Body of pancreas (tissue), 4 donors: ENCODE measurements around the gene GUCY1B1. TPM values are rescaled to one million over a fixed set of nuclear protein-coding genes. Genes with fewer than 3 reads are reported as not detected.
A peak's percentile ranks its signal among the peaks of the same experiment; 100 is the strongest.

Experiments used
- ATAC-seq: fragments of 150-250 bp; one replicate; pipeline ENCODE4 v1.9.1; 2016
- DNase-seq, 4 donors: peaks; one replicate each; pipeline ENCODE4 v3.0.0-alpha.2; 2019
- H3K27ac ChIP-seq, 4 donors: fragments of 200-600 bp; sonication (generic); 1 replicate in 3 of 4; 2 replicates in 1 of 4; pipeline versions ENCODE4 v1.5.1 to v1.6.1; 2016 to 2019; ENCODE audit warnings: mild to moderate bottlenecking in 1 of 4, mixed read lengths in 1 of 4, moderate library complexity in 1 of 4
- H3K27me3 ChIP-seq, 2 donors: fragments of 200-600 bp; sonication (generic); one replicate each; pipeline ENCODE4 v1.6.0; 2016; ENCODE audit warnings: mild to moderate bottlenecking in 1 of 2
- H3K36me3 ChIP-seq, 2 donors: fragments of 200-600 bp; sonication (generic); replicated peaks in 1 of 2; 2 replicates each; pipeline ENCODE4 v1.5.1; 2016; ENCODE audit warnings: low read depth in 2 of 2; ENCODE audit not compliant: insufficient read depth in 1 of 2
- H3K4me1 ChIP-seq: fragments of 200-600 bp; sonication (generic); one replicate; pipeline ENCODE4 v1.6.0; 2016
- H3K4me3 ChIP-seq, 2 donors: fragments of 200-600 bp; sonication (generic); 1 replicate in 1 of 2; 2 replicates in 1 of 2; pipeline ENCODE4 v1.5.1; 2016 to 2019
- H3K9me3 ChIP-seq, 3 donors: fragments of 200-600 bp; sonication (generic); 1 replicate in 2 of 3; 2 replicates in 1 of 3; pipeline ENCODE4 v1.5.1; 2016
- CTCF ChIP-seq, 7 experiments: fragments of 450-650 bp in 4 of 7; fragments of 200-600 bp in 3 of 7; sonication (generic) in 3 of 7; IDR thresholded peaks; one replicate each; pipeline ENCODE4 v1.5.1; 2016 to 2019; ENCODE audit warnings: antibody characterized with exemption in 7 of 7
- POLR2A ChIP-seq, 3 donors: fragments of 450-650 bp; IDR thresholded peaks; one replicate each; pipeline ENCODE4 v1.6.1; 2016; ENCODE audit warnings: antibody characterized with exemption in 3 of 3, mild to moderate bottlenecking in 2 of 3
- WGBS, 2 donors: methylation state at CpG; one replicate each; pipeline ENCODE4 v1.1.5; 2017; 5-methylcytosine and 5-hydroxymethylcytosine counted together
- intact Hi-C: fragments of 100-400 bp; cut with DNase I; formaldehyde crosslinking; loops from one replicate; pipeline ENCODE4 v1.15.1; 2023
- total RNA-seq, 2 donors: library from RNA; depleted of rRNA; stranded (reverse); fragments of >200 nt; gene quantifications; one replicate each; pipeline ENCODE4 v1.1.0, GENCODE V29; 2016

The GUCY1B1 gene
- total RNA-seq, 2 donors from 2014 or later: 9.6 to 11.9 TPM

DNA sequence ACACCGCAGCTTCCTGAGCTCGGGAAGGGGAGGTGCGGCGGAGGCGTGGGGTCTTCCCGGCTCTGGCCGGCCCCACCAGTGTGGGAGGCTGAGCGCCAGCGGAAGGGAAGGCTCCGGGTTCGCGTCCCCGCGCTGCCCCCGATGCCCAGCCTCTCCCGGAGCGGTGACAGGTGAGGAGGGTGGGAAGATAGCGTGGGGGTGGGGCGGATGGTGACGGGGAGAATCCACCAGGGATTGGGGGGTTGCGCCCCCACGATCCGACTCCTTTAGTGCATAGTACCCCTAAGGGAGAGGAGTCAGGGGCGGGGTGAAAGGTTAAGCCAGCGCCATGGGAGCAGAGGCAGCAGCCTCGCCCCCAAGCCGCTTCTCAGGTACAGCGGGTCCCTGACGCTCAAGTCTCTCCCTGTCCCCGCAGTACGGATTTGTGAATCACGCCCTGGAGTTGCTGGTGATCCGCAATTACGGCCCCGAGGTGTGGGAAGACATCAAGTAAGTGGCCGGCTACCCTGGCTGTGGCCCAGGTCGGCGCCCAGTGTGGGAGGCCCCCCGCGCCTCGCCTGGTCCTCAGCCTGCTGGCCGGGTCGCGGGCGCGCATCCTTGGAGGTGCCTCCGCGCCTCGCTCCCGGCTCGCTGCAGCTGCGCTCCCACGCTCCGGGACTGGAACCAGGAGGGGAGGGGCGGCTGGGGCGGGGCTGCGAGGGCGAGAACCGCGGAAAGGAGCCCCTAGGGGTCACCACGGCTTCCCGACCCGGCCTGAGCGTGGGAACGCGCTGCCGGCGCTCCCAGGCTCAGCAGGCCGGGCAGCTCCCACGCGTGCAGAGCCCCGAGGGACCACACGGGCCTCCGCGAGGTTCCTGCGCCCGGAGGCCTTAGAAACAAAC lies 791 bp downstream of the GUCY1B1 start:
- WGBS, 2 donors: 0% methylated on average over 10 to 70 of the region's 77 CpGs
- H3K27ac ChIP-seq: peak overlapping the region; percentile 70 to 88 (median 82)
- H3K36me3 ChIP-seq: no peaks in the 10 kb centered on the region
- H3K27me3 ChIP-seq: no peaks in the 10 kb centered on the region
- peak; percentile 52 to 68 (median 56) for DNase-seq
- intact Hi-C loops: loop anchor here (5.0 kb wide), 1 partner anchor 77 kb away; no protein-coding TSS in a partner anchor
- TF ChIP-seq POLR2A (IDR thresholded peaks at IDR 0.05): no peak
- TF ChIP-seq CTCF (IDR thresholded peaks at IDR 0.05): peak in 5 of 7 experiments; percentile 7 to 19 (median 11)
- ATAC-seq: peak; percentile 51
- H3K4me3 ChIP-seq: peak overlapping the region; percentile 51 to 69
- H3K9me3 ChIP-seq: no peaks in the 10 kb centered on the region
- H3K4me1 ChIP-seq: no peaks in the 10 kb centered on the region

- H3K4me1 ChIP-seq: no peaks in the 10 kb centered on the region
- H3K36me3 ChIP-seq: no peaks in the 10 kb centered on the region
- H3K27me3 ChIP-seq: no peaks in the 10 kb centered on the region
- TF ChIP-seq POLR2A (IDR thresholded peaks at IDR 0.05) (no peak), CTCF (IDR thresholded peaks at IDR 0.05) (no peak)
- H3K27ac ChIP-seq: no peak overlapping the region
- ATAC-seq: no peak
- H3K9me3 ChIP-seq: no peaks in the 10 kb centered on the region
- no peak for DNase-seq
- WGBS, 2 donors: 89% methylated on average over 3 of the region's 3 CpGs
- intact Hi-C loops: no loop called here
- H3K4me3 ChIP-seq: no peak overlapping the region
Observed at GRCh38 chr4:155761047-155761446, 2.2 kb downstream of the GUCY1B1 start.

DNA sequence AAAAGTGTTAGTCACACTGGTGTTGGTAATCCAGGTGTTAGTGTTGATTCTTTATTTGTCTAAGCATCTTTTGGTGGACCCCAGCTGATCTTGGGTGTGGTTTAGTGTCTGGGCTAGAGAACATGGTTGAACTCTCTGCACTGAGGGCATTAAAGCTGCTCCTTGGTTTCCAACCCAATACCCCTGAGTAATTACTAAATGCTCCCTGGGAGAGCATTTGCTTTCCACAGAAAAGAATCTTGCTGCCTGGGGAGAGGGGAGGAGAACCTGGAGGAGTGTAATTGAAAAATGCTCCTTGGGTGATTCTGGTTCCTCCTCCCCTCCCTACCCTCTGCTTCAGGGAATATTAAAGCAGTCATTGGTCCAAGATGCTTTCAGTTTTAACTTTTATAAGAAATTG lies 3.1 kb downstream of the GUCY1B1 start:
- Histone ChIP-seq H3K27me3 (no peaks in the 10 kb centered on the region), H3K4me1 (no peaks in the 10 kb centered on the region), H3K4me3 (no peak overlapping the region), H3K9me3 (no peaks in the 10 kb centered on the region), H3K27ac (peak overlapping the region in 1 of 4 donors; percentile 22), H3K36me3 (no peaks in the 10 kb centered on the region)
- intact Hi-C loops: no loop called here
- TF ChIP-seq CTCF (IDR thresholded peaks at IDR 0.05) (no peak), POLR2A (IDR thresholded peaks at IDR 0.05) (no peak)
- no peak for DNase-seq
- ATAC-seq: no peak

DNA sequence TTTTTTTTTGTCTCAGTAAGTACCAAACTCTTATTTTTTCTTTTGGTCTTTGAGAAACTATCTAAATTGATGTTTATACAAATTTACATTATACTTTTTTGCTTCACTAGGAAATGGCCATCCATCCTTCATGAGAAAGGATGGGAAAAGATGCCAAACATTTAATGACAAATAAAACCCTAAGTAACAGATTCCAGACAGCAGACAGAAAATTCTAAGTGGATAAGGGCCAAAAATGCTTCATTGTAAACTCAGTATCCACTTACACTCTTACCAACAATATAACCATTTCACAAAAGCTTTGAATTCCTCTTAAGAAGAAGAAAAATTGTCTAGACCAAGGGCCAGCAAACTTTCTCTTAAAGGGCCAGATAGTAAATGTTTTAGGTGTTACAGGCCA lies 3.5 kb downstream of the GUCY1B1 start:
- no peak for TF ChIP-seq CTCF (IDR thresholded peaks at IDR 0.05)
- TF ChIP-seq POLR2A (IDR thresholded peaks at IDR 0.05): no peak
- ATAC-seq: no peak
- no peaks in the 10 kb centered on the region for H3K27me3 ChIP-seq
- DNase-seq: no peak
- no peak overlapping the region for H3K27ac ChIP-seq
- no peaks in the 10 kb centered on the region for H3K9me3 ChIP-seq
- H3K36me3 ChIP-seq: no peaks in the 10 kb centered on the region
- intact Hi-C loops: no loop called here
- H3K4me3 ChIP-seq: no peak overlapping the region
- H3K4me1 ChIP-seq: no peaks in the 10 kb centered on the region

GRCh38 chr4:155763551-155763950 lies 4.7 kb downstream of the GUCY1B1 start:
- ATAC-seq: no peak
- no peaks in the 10 kb centered on the region for H3K36me3 ChIP-seq
- H3K4me1 ChIP-seq: no peaks in the 10 kb centered on the region
- H3K27ac ChIP-seq: no peak overlapping the region
- TF ChIP-seq CTCF (IDR thresholded peaks at IDR 0.05) (no peak), POLR2A (IDR thresholded peaks at IDR 0.05) (no peak)
- H3K27me3 ChIP-seq: no peaks in the 10 kb centered on the region
- no peak for DNase-seq
- H3K4me3 ChIP-seq: no peak overlapping the region
- H3K9me3 ChIP-seq: no peaks in the 10 kb centered on the region
- intact Hi-C loops: no loop called here
- 76 to 78% methylated on average over 2 of the region's 2 CpGs for whole genome bisulfite sequencing, 2 donors
